ENCODE results near the gene RCBTB1. TPM values are rescaled to one million over a fixed set of nuclear protein-coding genes. Genes with fewer than 3 reads are reported as not detected.
A peak's percentile ranks its signal among the peaks of the same experiment; 100 is the strongest.

RCBTB1 gene
- 10 to 100 TPM; 19.7 to 28.5 (median 28.4) TPM for total RNA-seq
- 16.1 TPM for total RNA-seq (2013)

DNA sequence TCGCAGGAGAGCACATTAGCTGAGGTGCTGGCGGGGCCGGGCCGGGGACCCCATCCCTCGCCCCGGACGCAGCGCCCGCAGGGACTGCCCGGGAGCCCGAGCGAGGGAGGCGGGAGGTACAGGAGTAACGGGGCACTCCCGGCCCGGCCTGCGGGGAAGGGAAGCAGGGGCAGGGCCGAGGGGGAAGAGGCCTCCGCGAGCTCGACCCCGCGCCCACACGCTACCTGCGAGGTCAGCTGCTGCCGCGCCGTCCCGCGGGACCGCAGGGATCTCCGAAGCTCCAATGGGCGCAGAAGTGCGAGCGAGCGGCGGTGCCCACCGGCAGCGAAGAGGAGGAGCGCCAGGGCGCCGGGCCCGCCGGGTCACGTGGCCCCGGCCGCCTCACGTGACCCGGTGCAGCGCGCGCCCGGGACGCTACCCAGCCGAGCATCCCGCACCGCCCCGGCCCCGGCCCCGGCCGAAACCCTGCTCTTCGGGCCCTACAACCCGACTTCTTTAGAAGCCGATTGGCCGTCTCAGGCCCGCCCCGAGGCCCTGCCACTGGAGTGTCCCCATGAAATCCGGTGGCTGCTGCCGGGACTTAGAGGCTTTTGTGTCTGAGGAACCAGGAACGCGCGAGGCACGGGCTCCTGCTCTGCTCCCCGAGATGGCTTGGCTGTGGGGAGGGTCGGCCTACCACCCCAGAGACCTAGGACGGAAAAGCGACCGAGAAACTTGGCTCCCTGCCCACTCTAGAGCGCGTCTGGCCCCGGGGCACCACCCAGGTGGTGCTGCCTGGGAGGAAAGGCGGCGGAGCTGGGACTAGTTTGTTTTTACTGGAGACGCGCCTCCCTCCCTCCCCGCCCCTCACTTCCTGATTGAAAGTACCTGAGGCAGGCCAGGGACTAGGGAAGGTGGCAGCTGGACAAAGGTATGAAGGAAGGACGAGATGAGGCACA lies at the start of gene RCBTB1:
Gene RCBTB1 (minus strand): TSS at position 339 of the 938 bp plus-strand sequence. CDS start 18,279 bp downstream, outside the sequence.
- intact Hi-C loops (cut with micrococcal nuclease): no loop called here
- peak within 1 kb of the TSS; percentile 65 to 88 for H3K27ac Mint-ChIP-seq
- H3K9me3 ChIP-seq (ENCODE audit: control insufficient read depth, insufficient read depth, low read length): no peaks in the 10 kb centered on the region
- DNase-seq: peak; percentile 72 to 87
- H3K36me3 ChIP-seq (ENCODE audit: control insufficient read depth, insufficient read depth, low read length): peaks cover 2% of the 10 kb centered on the region
- peak within 1 kb of the TSS; percentile 77 for H3K4me3 ChIP-seq (ENCODE audit: low read length)
- H3K27me3 Mint-ChIP-seq (ENCODE audit: low read depth in 2 of 2): no peaks in the 10 kb centered on the region
- no peaks in the 10 kb centered on the region for H3K9me3 Mint-ChIP-seq
- H3K27ac ChIP-seq (ENCODE audit: low read length): peak within 1 kb of the TSS; percentile 56
- peaks cover 23 to 34% of the 10 kb centered on the region in 2 donors for H3K4me1 Mint-ChIP-seq
- H3K36me3 Mint-ChIP-seq: no peaks in the 10 kb centered on the region
- no peaks in the 10 kb centered on the region for H3K27me3 ChIP-seq (ENCODE audit: control insufficient read depth, insufficient read depth, low read length)
- H3K4me3 Mint-ChIP-seq: peak within 1 kb of the TSS; percentile 92
- ATAC-seq: peak; percentile 93 to 98 (median 96)
- TF ChIP-seq, protein P1, sequence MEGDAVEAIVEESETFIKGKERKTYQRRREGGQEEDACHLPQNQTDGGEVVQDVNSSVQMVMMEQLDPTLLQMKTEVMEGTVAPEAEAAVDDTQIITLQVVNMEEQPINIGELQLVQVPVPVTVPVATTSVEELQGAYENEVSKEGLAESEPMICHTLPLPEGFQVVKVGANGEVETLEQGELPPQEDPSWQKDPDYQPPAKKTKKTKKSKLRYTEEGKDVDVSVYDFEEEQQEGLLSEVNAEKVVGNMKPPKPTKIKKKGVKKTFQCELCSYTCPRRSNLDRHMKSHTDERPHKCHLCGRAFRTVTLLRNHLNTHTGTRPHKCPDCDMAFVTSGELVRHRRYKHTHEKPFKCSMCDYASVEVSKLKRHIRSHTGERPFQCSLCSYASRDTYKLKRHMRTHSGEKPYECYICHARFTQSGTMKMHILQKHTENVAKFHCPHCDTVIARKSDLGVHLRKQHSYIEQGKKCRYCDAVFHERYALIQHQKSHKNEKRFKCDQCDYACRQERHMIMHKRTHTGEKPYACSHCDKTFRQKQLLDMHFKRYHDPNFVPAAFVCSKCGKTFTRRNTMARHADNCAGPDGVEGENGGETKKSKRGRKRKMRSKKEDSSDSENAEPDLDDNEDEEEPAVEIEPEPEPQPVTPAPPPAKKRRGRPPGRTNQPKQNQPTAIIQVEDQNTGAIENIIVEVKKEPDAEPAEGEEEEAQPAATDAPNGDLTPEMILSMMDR (IDR thresholded peaks at IDR 0.05): no peak
- WGBS (ENCODE audit: insufficient coverage): under 1% methylated on average over 85 of the region's 87 CpGs
- H3K4me1 ChIP-seq (ENCODE audit: control insufficient read depth, insufficient read depth, low read length): peaks cover 11% of the 10 kb centered on the region

DNA sequence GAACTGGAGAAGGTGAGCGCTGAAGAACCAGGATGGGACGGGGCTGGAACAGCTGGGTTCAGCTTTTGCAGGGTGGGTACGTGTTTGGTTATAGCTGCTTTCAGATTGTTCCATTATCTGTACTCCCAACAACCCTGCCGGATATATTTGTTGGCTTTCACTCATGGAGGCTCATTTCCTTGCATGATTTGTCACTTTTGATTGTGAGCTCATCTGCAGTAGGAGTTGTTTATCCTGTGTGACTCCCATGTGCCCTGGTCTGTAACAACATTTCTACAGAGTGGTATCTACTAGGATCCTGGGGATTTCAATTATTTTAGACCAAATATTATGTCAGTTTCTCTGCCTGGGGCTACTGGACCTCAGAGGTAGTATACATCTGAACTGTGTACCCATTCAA lies 48.4 kb upstream of the RCBTB1 start:
- no peaks in the 10 kb centered on the region for H3K27me3 Mint-ChIP-seq (ENCODE audit: low read depth in 2 of 2)
- no peak overlapping the region for H3K27ac Mint-ChIP-seq
- DNase-seq (no peak), ATAC-seq (no peak)
- Histone ChIP-seq H3K9me3 (ENCODE audit: control insufficient read depth, insufficient read depth, low read length) (no peaks in the 10 kb centered on the region), H3K27ac (ENCODE audit: low read length) (no peak overlapping the region), H3K4me1 (ENCODE audit: control insufficient read depth, insufficient read depth, low read length) (peaks cover 13% of the 10 kb centered on the region), H3K4me3 (ENCODE audit: low read length) (no peak overlapping the region), H3K36me3 (ENCODE audit: control insufficient read depth, insufficient read depth, low read length) (no peaks in the 10 kb centered on the region), H3K27me3 (ENCODE audit: control insufficient read depth, insufficient read depth, low read length) (no peaks in the 10 kb centered on the region)
- H3K4me1 Mint-ChIP-seq: peaks cover 18 to 19% of the 10 kb centered on the region in 2 donors
- WGBS (ENCODE audit: insufficient coverage): 90% methylated on average over 3 of the region's 4 CpGs
- no peaks in the 10 kb centered on the region for H3K9me3 Mint-ChIP-seq
- TF ChIP-seq, protein P1 (IDR thresholded peaks at IDR 0.05): no peak
- no peaks in the 10 kb centered on the region for H3K36me3 Mint-ChIP-seq
- no peak overlapping the region for H3K4me3 Mint-ChIP-seq
- intact Hi-C loops (cut with micrococcal nuclease): no loop called here

DNA sequence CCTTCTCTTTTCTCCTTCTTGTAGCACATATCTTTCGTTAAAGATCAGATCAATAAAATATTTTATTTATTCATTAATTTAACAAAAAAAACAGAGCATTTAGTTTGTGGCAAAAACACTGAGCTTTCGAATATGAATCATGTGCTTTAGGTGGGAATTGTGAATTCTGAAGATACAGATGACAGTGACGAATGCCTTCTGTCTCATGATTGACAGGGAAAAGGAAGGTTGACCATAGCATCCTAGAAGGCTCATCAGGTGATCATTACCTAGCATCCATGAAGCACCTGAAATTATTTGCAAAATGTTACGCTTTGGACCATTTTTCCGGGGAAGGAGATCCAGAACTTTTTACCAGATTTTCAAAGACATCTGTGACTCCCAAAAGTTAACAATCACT lies 46.8 kb upstream of the RCBTB1 start:
- WGBS (ENCODE audit: insufficient coverage): 95% methylated on average over 4 of the region's 5 CpGs
- peaks cover 28 to 29% of the 10 kb centered on the region in 2 donors for H3K4me1 Mint-ChIP-seq
- H3K27me3 ChIP-seq (ENCODE audit: control insufficient read depth, insufficient read depth, low read length): no peaks in the 10 kb centered on the region
- no peak overlapping the region for H3K4me3 ChIP-seq (ENCODE audit: low read length)
- no peak overlapping the region for H3K4me3 Mint-ChIP-seq
- peaks cover 23% of the 10 kb centered on the region for H3K4me1 ChIP-seq (ENCODE audit: control insufficient read depth, insufficient read depth, low read length)
- intact Hi-C loops (cut with micrococcal nuclease): no loop called here
- H3K27ac ChIP-seq (ENCODE audit: low read length): no peak overlapping the region
- H3K36me3 Mint-ChIP-seq: no peaks in the 10 kb centered on the region
- TF ChIP-seq, protein P1 (IDR thresholded peaks at IDR 0.05): no peak
- no peaks in the 10 kb centered on the region for H3K9me3 ChIP-seq (ENCODE audit: control insufficient read depth, insufficient read depth, low read length)
- ATAC-seq (no peak), DNase-seq (no peak)
- no peaks in the 10 kb centered on the region for H3K36me3 ChIP-seq (ENCODE audit: control insufficient read depth, insufficient read depth, low read length)
- H3K27me3 Mint-ChIP-seq (ENCODE audit: low read depth in 2 of 2): no peaks in the 10 kb centered on the region
- no peak overlapping the region for H3K27ac Mint-ChIP-seq
- no peaks in the 10 kb centered on the region for H3K9me3 Mint-ChIP-seq

Measured in natural killer cell (primary cell).